Activated naive CD8-positive, alpha-beta T cell treated with anti-CD3 and anti-CD28 coated beads, Interleukin-2, amount 10 ng/mL, durations not matched to agents 7 days and 5 days (primary cell): ENCODE results near the gene ITGAD. TPM values are rescaled to one million over a fixed set of nuclear protein-coding genes. Genes with fewer than 3 reads are reported as not detected.
A peak's percentile ranks its signal among the peaks of the same experiment; 100 is the strongest.

Experiments
- ATAC-seq: fragments of 150-1000 bp; cut with Tn5 transposase; one replicate; pipeline ENCODE4 v1.10.0; 2021; ENCODE audit warnings: low read depth, moderate library complexity
- POLR2A ChIA-PET: fragments of 350-600 bp; sonication (Branson Sonifier 250); formaldehyde crosslinking; loops from one replicate; lab custom pipeline; 2021; ENCODE audit warnings: antibody characterized with exemption; lab: Charles Lee
- DNase-seq: peaks from one replicate; pipeline ENCODE4 v3.0.0; 2021
- H3K27ac Mint-ChIP-seq: one replicate; pipeline ENCODE4 v1.8.0; 2022; ENCODE audit warnings: mild to moderate bottlenecking, mixed read lengths
- H3K27me3 Mint-ChIP-seq: one replicate; pipeline ENCODE4 v1.8.0; 2022; ENCODE audit warnings: mild to moderate bottlenecking, moderate library complexity, mixed read lengths
- H3K36me3 Mint-ChIP-seq: one replicate; pipeline ENCODE4 v1.8.0; 2021; ENCODE audit warnings: mild to moderate bottlenecking, mixed read lengths
- H3K4me1 Mint-ChIP-seq: one replicate; pipeline ENCODE4 v1.8.0; 2021; ENCODE audit warnings: mixed read lengths
- H3K4me3 Mint-ChIP-seq: one replicate; pipeline ENCODE4 v1.8.0; 2022; ENCODE audit warnings: mild to moderate bottlenecking, moderate library complexity, mixed read lengths
- H3K9me3 Mint-ChIP-seq: one replicate; pipeline ENCODE4 v1.8.0; 2021; ENCODE audit warnings: mixed read lengths
- total RNA-seq, 2 experiments: library from RNA; stranded (reverse); gene quantifications; one replicate each; pipeline ENCODE4 v1.2.3, GENCODE V29; 2021

Gene ITGAD
- total RNA-seq, 2 experiments from 2014 or later: 0.09 to 0.28 TPM

DNA sequence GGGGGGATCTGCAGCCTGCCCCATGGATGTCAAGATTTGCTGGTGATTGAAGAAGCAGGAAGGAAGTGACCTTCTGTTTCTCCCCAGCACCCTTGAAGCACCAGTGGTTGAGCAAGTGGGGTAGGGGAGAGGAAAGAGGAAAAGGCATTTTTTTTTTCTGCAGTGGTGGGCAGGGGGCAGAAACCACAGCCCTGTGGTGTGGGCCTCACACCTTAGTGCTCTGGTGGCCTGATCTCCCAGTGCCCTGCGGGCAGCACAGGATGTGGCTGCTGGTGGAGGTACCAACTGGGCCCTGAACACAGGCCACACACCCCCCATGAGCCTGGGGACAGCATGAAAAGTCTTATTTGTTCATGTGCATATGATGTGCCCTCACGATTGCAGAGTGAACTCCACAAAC lies 7.1 kb downstream of the ITGAD start:
- POLR2A ChIA-PET: interaction anchor here (0.9 to 2.0 kb wide), 2 partner anchors 20 to 22 kb away, joined by 3 to 5 read pairs; no protein-coding TSS in a partner anchor
- H3K27ac Mint-ChIP-seq: peak overlapping the region; percentile 89
- no peaks in the 10 kb centered on the region for H3K27me3 Mint-ChIP-seq
- peaks cover 35% of the 10 kb centered on the region for H3K4me1 Mint-ChIP-seq
- ATAC-seq (peak; percentile 70), DNase-seq (peak; percentile 72)
- H3K9me3 Mint-ChIP-seq: peaks cover 11% of the 10 kb centered on the region
- peaks cover 19% of the 10 kb centered on the region for H3K36me3 Mint-ChIP-seq
- peak overlapping the region; percentile 67 for H3K4me3 Mint-ChIP-seq

DNA sequence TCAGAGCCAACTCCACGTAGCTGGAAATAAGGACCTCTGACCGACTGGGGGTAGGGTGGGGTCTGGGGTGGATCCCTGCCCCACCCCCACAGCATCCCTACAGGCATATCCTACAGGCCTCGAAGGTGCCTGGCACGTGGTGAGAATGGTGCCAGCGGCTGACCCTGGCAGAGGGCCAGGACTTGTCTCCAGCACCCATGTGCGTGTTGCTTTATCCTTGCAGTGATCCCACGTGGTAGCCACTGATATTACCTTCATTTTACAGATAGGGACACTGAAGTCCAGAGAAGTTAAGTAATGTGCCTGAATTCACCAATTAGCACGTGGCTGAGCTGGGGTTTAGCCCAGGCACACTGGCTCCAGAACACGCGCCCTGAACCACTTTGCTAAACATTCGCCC lies 8.3 kb downstream of the ITGAD start:
- Mint-ChIP-seq H3K36me3 (peaks cover 19% of the 10 kb centered on the region), H3K4me3 (no peak overlapping the region), H3K4me1 (peaks cover 34% of the 10 kb centered on the region), H3K27me3 (no peaks in the 10 kb centered on the region), H3K27ac (peak overlapping the region; percentile 48), H3K9me3 (peaks cover 11% of the 10 kb centered on the region)
- DNase-seq (no peak), ATAC-seq (no peak)
- POLR2A ChIA-PET: interaction anchor here (0.6 to 2.0 kb wide), 2 partner anchors 19 to 57 kb away, joined by 3 to 5 read pairs; no protein-coding TSS in a partner anchor

DNA sequence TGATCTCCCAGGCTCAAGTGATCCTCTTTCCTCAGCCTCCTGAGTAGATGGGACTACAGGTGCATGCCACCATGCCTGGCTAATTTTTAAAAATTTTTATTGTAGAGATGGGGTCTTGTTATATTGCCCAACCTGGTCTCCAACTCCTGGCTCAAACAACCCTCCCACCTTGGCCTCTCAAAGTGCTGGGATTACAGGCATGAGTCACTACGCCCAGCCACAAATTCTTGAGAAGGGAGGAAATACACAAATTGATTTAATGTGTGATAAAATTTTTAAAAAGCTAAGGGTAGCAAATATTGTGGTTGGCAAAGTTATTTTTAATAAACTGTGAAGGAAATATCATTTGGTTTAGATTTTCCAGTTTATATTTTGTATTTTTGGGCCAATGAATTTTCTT lies 9.6 kb downstream of the ITGAD start:
- POLR2A ChIA-PET: interaction anchor here (1.7 kb wide), 1 partner anchor 18 kb away, joined by 5 read pairs; no protein-coding TSS in a partner anchor
- DNase-seq (no peak), ATAC-seq (no peak)
- Mint-ChIP-seq H3K9me3 (peaks cover 11% of the 10 kb centered on the region), H3K27ac (peak overlapping the region; percentile 45), H3K4me3 (no peak overlapping the region), H3K36me3 (peaks cover 18% of the 10 kb centered on the region), H3K4me1 (peaks cover 37% of the 10 kb centered on the region), H3K27me3 (peaks cover 6% of the 10 kb centered on the region)

DNA sequence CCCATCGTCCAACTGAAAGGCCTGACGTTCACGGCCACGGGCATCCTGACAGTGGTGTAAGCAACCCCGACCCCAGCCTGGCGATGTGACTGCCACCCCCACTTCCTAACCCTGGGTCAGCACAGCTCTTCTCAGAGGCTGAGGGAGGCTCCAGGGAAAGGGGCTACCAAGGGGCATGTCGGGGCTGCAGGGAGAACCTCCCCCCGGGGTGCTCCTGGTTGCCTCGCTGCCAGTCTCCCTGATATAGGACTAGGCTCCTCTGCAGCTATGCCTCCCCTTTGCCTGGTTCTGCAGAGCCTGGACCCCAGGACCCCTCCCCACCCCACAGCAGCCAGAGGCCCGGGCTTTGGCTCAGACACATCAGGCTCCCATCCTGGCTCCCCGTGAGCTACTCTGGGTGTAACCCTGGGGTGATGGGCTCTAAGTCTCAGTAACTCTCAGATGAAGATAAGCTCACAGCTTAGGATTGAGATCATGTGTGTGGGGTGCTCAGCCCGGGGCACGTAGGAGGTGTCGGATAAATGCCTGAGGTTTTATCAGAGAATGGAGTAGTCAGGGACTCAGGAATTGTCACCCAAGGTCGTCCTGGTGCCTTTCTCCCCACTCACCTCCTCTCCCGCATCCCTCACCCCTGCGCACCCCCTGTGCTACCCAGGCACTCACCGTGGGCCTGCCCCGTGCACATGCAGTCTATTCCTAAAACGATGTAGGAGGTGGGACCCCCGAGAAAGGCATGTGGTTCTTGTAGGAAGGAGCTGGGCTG lies 10.6 kb downstream of the ITGAD start:
- H3K27me3 Mint-ChIP-seq: peaks cover 9% of the 10 kb centered on the region
- H3K9me3 Mint-ChIP-seq: peaks cover 9% of the 10 kb centered on the region
- H3K36me3 Mint-ChIP-seq: peaks cover 13% of the 10 kb centered on the region
- no peak for ATAC-seq
- DNase-seq: no peak
- no peak overlapping the region for H3K4me3 Mint-ChIP-seq
- POLR2A ChIA-PET: interaction anchor here (0.5 to 1.7 kb wide), 2 partner anchors 17 to 359 kb away, joined by 3 to 5 read pairs; no protein-coding TSS in a partner anchor
- H3K4me1 Mint-ChIP-seq: peaks cover 34% of the 10 kb centered on the region
- H3K27ac Mint-ChIP-seq: no peak overlapping the region

DNA sequence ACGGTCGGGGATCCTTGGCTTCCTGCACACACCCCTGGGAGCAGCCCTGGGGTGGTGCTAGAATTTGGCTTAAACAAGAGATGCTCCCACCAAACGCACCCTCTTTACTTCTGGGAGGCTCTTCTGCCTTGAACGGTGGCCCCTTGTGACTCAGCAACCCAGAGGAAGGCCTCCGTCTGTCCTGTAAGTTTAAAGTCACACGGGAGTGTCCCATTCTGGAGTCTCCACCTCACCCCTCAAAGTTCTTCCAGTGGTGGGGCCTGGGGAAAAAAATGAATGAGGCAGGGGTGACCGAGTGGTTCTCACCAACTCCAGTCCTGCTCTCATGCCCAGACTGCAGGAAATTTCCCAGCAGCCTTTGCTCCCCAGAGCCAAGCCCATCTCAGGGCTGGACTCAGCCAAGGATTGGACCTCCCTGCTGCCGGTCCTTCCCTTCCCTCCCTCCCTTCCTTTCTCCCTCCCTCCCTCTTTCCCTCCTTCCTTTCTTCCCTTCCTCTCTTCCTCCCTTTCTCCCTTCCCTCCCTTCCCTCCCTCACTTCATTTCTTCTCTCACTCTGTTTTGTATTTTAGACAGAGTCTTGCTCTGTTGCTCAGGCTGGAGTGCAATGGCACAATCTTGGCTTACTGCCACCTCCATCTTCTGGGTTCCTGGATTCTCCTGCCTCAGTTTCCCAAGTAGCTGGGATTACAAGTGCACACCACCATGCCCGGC lies 11.4 kb downstream of the ITGAD start:
- H3K4me3 Mint-ChIP-seq: no peak overlapping the region
- peaks cover 30% of the 10 kb centered on the region for H3K4me1 Mint-ChIP-seq
- ATAC-seq (no peak), DNase-seq (no peak)
- peaks cover 7% of the 10 kb centered on the region for H3K36me3 Mint-ChIP-seq
- POLR2A ChIA-PET: interaction anchor here (0.5 kb wide), 1 partner anchor 359 kb away, joined by 3 read pairs; no protein-coding TSS in a partner anchor
- H3K27ac Mint-ChIP-seq: peak overlapping the region; percentile 65
- peaks cover 9% of the 10 kb centered on the region for H3K27me3 Mint-ChIP-seq
- peaks cover 4% of the 10 kb centered on the region for H3K9me3 Mint-ChIP-seq

DNA sequence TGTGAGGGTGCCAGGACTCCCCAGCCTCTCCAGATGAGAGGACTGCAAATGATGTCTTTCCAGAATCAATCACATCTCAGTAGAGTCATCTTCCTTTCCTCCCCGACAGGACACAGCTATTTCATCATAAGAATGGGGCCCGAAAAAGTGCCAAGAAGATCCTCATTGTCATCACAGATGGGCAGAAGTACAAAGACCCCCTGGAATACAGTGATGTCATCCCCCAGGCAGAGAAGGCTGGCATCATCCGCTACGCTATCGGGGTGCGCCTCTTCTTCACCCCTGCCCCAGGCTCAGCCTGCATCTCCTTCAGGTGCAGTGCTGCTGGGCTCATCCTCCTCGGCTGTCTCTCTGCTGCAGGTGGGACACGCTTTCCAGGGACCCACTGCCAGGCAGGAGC lies 14.3 kb downstream of the ITGAD start:
- no peak overlapping the region for H3K4me3 Mint-ChIP-seq
- ATAC-seq (no peak), DNase-seq (no peak)
- H3K4me1 Mint-ChIP-seq: peaks cover 13% of the 10 kb centered on the region
- no peak overlapping the region for H3K27ac Mint-ChIP-seq
- H3K9me3 Mint-ChIP-seq: no peaks in the 10 kb centered on the region
- peaks cover 14% of the 10 kb centered on the region for H3K27me3 Mint-ChIP-seq
- POLR2A ChIA-PET: no interaction called here
- H3K36me3 Mint-ChIP-seq: no peaks in the 10 kb centered on the region

DNA sequence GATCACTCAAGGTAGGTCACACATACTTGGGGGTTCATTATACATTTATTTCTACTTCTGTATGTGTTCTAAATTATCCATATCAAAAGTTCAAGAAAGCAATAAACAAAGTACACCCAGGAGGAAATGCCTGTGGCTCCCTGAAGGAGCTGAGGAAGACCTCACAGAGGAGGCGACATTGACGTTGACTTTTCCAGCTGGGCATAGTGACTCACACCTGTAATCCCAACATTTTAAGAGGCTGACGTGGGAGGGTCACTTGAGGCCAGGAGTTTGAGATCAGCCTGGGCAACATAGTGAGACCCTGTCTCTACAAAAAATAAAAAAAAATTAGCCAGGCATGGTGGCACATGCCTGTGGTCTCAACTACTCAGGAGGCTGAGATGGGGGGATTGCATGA lies 16.3 kb downstream of the ITGAD start:
- Mint-ChIP-seq H3K9me3 (no peaks in the 10 kb centered on the region), H3K27ac (peak overlapping the region; percentile 36)

DNA sequence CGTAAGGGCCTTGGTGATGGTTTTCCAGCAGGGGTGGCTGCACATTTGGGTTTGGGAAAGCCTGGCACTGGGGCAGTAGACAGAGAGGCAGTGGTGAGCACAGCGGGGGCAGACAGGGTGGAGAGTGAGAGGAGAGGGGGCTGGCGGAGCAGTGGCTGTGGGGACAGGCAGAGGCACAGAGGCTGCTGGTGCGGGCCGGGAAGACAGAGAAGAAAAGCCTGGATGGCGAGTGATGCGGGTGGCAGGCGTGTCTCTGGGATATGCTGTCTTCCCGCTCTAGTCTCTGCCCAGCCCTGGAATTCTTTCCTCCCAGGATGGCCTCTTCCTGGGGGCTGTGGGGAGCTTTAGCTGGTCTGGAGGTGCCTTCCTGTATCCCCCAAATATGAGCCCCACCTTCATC lies 16.9 kb downstream of the ITGAD start:
- H3K4me3 Mint-ChIP-seq: no peak overlapping the region
- H3K27me3 Mint-ChIP-seq: peaks cover 20% of the 10 kb centered on the region
- H3K4me1 Mint-ChIP-seq: peaks cover 25% of the 10 kb centered on the region
- peak overlapping the region; percentile 36 for H3K27ac Mint-ChIP-seq
- no peaks in the 10 kb centered on the region for H3K36me3 Mint-ChIP-seq
- DNase-seq (no peak), ATAC-seq (no peak)
- POLR2A ChIA-PET: no interaction called here
- H3K9me3 Mint-ChIP-seq: no peaks in the 10 kb centered on the region

More for the DNA sequence above, 16.3 kb downstream of the ITGAD start:
- no peak for DNase-seq
- Mint-ChIP-seq H3K4me1 (peaks cover 19% of the 10 kb centered on the region), H3K27me3 (peaks cover 19% of the 10 kb centered on the region), H3K36me3 (no peaks in the 10 kb centered on the region), H3K4me3 (no peak overlapping the region)
- POLR2A ChIA-PET: no interaction called here
- ATAC-seq: no peak

DNA sequence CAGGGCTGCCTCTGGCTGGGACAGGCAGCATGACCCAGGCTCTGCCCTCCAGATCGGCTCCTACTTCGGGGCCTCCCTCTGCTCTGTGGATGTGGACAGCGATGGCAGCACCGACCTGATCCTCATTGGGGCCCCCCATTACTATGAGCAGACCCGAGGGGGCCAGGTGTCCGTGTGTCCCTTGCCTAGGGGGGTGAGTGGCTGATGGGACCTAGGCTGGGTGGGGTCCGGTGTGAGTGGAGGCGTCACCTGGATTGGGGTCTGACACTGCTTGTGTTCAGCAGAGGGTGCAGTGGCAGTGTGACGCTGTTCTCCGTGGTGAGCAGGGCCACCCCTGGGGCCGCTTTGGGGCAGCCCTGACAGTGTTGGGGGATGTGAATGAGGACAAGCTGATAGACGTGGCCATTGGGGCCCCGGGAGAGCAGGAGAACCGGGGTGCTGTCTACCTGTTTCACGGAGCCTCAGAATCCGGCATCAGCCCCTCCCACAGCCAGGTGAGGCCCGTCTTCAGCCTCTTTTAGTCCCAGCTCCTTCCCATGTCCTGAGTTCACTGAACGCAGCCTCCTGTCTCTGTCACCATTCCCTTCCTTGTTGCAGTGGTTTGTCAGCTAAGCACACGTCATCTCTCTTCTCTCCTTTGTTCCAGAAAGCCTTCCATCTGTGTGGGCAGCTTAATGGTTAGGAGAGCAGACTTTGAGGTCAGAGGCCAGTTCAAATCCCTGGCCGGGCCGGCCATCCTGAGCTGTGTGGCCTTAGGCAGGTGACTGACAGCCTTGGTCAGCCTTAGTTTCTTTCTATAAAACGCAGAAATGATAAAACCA lies 18.1 kb downstream of the ITGAD start:
- H3K36me3 Mint-ChIP-seq: no peaks in the 10 kb centered on the region
- H3K4me1 Mint-ChIP-seq: peaks cover 35% of the 10 kb centered on the region
- no peak overlapping the region for H3K4me3 Mint-ChIP-seq
- H3K27ac Mint-ChIP-seq: no peak overlapping the region
- peaks cover 20% of the 10 kb centered on the region for H3K27me3 Mint-ChIP-seq
- no peak for ATAC-seq
- no peaks in the 10 kb centered on the region for H3K9me3 Mint-ChIP-seq
- no peak for DNase-seq
- POLR2A ChIA-PET: no interaction called here

DNA sequence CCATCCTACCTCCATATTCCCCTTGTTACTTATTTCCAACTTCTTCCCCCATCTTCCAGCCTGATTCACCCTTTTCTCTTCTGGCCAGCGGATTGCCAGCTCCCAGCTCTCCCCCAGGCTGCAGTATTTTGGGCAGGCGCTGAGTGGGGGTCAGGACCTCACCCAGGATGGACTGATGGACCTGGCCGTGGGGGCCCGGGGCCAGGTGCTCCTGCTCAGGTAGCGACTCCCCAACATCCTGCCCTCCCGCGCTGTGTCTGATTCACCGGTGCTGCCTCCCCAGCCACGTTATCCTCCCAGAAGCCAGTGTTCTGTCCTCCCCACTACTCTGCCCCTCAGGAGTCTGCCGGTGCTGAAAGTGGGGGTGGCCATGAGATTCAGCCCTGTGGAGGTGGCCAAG lies 19.6 kb downstream of the ITGAD start:
- no peak for DNase-seq
- no peak for ATAC-seq
- H3K4me3 Mint-ChIP-seq: no peak overlapping the region
- peak overlapping the region; percentile 31 for H3K27ac Mint-ChIP-seq
- H3K9me3 Mint-ChIP-seq: no peaks in the 10 kb centered on the region
- H3K36me3 Mint-ChIP-seq: peaks cover 6% of the 10 kb centered on the region
- H3K27me3 Mint-ChIP-seq: peaks cover 16% of the 10 kb centered on the region
- peaks cover 37% of the 10 kb centered on the region for H3K4me1 Mint-ChIP-seq
- POLR2A ChIA-PET: no interaction called here

DNA sequence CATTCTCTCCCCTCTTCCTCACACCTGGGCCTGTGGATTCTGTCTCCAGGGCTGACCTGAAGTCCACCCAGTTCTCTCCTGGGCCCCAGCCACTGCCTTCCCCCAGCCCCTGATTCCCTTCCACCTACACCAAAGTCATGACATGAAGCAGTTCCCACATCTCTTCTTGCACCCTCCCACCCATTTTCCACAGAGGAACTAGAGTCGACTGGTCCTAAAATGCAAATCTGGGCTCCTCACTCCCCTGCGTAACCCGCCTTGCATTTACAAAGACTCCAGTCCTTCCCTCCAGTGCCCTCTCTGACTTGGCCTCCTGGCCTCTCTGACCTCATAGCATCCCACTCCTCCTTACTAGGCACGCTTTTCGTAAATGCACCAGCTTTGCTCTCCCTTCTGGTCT lies 20.2 kb downstream of the ITGAD start:
- Mint-ChIP-seq H3K9me3 (peaks cover 5% of the 10 kb centered on the region), H3K27ac (peak overlapping the region; percentile 62), H3K4me1 (peaks cover 44% of the 10 kb centered on the region), H3K27me3 (peaks cover 14% of the 10 kb centered on the region), H3K36me3 (peaks cover 12% of the 10 kb centered on the region), H3K4me3 (no peak overlapping the region)
- DNase-seq (no peak), ATAC-seq (no peak)
- POLR2A ChIA-PET: no interaction called here

DNA sequence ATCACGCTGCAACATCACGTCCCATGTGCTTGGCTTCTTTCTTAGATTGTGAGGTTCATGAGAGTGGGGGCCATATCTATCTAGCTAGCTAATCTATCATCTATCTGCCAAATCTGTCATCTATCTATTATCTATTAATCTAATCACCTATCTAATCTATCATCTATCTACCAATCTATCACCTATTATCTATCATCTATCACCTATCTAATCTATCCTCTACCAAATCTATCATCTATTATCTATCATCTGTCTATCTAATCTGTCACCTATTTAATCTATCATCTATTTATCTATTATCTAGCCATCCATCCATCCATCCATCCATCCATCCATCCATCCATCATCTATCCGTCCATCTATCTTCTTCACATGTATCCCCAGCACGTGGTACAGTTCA lies 20.8 kb downstream of the ITGAD start:
- Mint-ChIP-seq H3K4me3 (no peak overlapping the region), H3K27me3 (peaks cover 13% of the 10 kb centered on the region), H3K36me3 (peaks cover 13% of the 10 kb centered on the region), H3K4me1 (peaks cover 45% of the 10 kb centered on the region), H3K9me3 (peaks cover 6% of the 10 kb centered on the region), H3K27ac (no peak overlapping the region)
- DNase-seq (no peak), ATAC-seq (no peak)
- POLR2A ChIA-PET: interaction anchor here (0.6 kb wide), 2 partner anchors 21 to 28 kb away, joined by 4 to 7 read pairs; no protein-coding TSS in a partner anchor

DNA sequence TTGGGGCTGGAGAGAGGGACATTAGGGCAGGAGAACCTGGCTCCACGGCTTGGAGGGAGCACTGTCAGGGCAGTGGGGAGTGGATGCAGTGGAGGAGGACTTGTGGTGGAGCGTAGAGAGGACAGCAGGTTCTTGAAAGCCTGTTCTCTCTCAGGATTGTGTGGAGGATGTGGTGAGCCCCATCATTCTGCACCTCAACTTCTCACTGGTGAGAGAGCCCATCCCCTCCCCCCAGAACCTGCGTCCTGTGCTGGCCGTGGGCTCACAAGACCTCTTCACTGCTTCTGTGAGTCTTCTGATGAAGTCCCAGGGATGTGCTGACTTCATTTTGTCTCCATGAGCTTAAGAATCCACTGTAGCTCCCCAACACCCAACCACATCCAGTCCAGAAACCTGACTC lies 21.6 kb downstream of the ITGAD start:
- peaks cover 13% of the 10 kb centered on the region for H3K36me3 Mint-ChIP-seq
- peak overlapping the region; percentile 36 for H3K4me3 Mint-ChIP-seq
- no peak for DNase-seq
- H3K4me1 Mint-ChIP-seq: peaks cover 48% of the 10 kb centered on the region
- POLR2A ChIA-PET: interaction anchor here (0.6 kb wide), 1 partner anchor 40 kb away, joined by 4 read pairs; no protein-coding TSS in a partner anchor
- peaks cover 6% of the 10 kb centered on the region for H3K9me3 Mint-ChIP-seq
- peak overlapping the region; percentile 82 for H3K27ac Mint-ChIP-seq
- peak; percentile 81 for ATAC-seq
- H3K27me3 Mint-ChIP-seq: peaks cover 12% of the 10 kb centered on the region
